Esophagus (tissue), 2 donors: Measurements from ENCODE around the gene DPPA2. TPM values are rescaled to one million over a fixed set of nuclear protein-coding genes. Genes with fewer than 3 reads are reported as not detected.

Source experiments
- H3K27ac ChIP-seq, 2 donors: one replicate each; pipeline ENCODE4 v1.5.1; 2013; ENCODE audit warnings: low read depth in 2 of 2, mild to moderate bottlenecking in 2 of 2, inconsistent platforms in 1 of 2, low read length in 1 of 2, moderate library complexity in 1 of 2
- H3K27me3 ChIP-seq, 2 donors: one replicate each; pipeline ENCODE4 v1.6.1; 2013; ENCODE audit warnings: low read length in 2 of 2, control low read depth in 1 of 2, mild to moderate bottlenecking in 1 of 2; ENCODE audit not compliant: insufficient read depth in 2 of 2, control insufficient read depth in 1 of 2
- H3K36me3 ChIP-seq, 2 donors: one replicate each; pipeline ENCODE4 v1.6.1; 2013; ENCODE audit warnings: low read length in 1 of 2; ENCODE audit not compliant: control insufficient read depth in 2 of 2, insufficient read depth in 2 of 2
- H3K4me1 ChIP-seq, 2 donors: one replicate each; pipeline ENCODE4 v1.6.1; 2013; ENCODE audit warnings: low read length in 1 of 2; ENCODE audit not compliant: control insufficient read depth in 2 of 2, insufficient read depth in 2 of 2
- H3K4me3 ChIP-seq, 2 donors: one replicate each; pipeline ENCODE4 v1.5.1; 2013; ENCODE audit warnings: low read length in 2 of 2, mild to moderate bottlenecking in 2 of 2, low read depth in 1 of 2, moderate library complexity in 1 of 2
- H3K9me3 ChIP-seq, 2 donors: one replicate each; pipeline ENCODE4 v1.6.1; 2013; ENCODE audit warnings: mild to moderate bottlenecking in 2 of 2, low read depth in 1 of 2, low read length in 1 of 2, moderate library complexity in 1 of 2; ENCODE audit not compliant: control insufficient read depth in 2 of 2, insufficient read depth in 1 of 2
- WGBS, 2 donors: extraction: QIAGEN DNeasy Blood & Tissue Kit; methylation state at CpG; one replicate each; pipeline ENCODE4 v1.1.7; 2013; 5-methylcytosine and 5-hydroxymethylcytosine counted together
- polyA plus RNA-seq, 2 donors: library from polyadenylated mRNA; stranded (reverse); fragments of 200-250 nt; gene quantifications; one replicate each; pipeline ENCODE4 v1.2.3, GENCODE V29; 2013
- donor health status: healthy with polysubstance abuse.
- donor health status: Bipolar disorder and iron deficiency.

Gene DPPA2
- polyA plus RNA-seq, 2 donors = not detected

GRCh38 chr3:109330405-109330804, 14.1 kb upstream of the DPPA2 start:
- Histone ChIP-seq H3K27ac (no peak overlapping the region), H3K36me3 (no peaks in the 10 kb centered on the region), H3K27me3 (no peaks in the 10 kb centered on the region), H3K4me1 (no peaks in the 10 kb centered on the region), H3K4me3 (no peak overlapping the region), H3K9me3 (no peaks in the 10 kb centered on the region)
- 81 to 82% methylated on average over 7 of the region's 7 CpGs for WGBS, 2 donors

GRCh38 chr3:109328202-109328601, 11.9 kb upstream of the DPPA2 start:
- WGBS, 2 donors = 84 to 88% methylated on average over 3 of the region's 3 CpGs
- H3K4me3 ChIP-seq = no peak overlapping the region
- H3K9me3 ChIP-seq = no peaks in the 10 kb centered on the region
- no peaks in the 10 kb centered on the region for H3K36me3 ChIP-seq
- H3K27ac ChIP-seq = no peak overlapping the region
- H3K4me1 ChIP-seq = no peaks in the 10 kb centered on the region
- no peaks in the 10 kb centered on the region for H3K27me3 ChIP-seq

GRCh38 chr3:109325657-109326056, 9.3 kb upstream of the DPPA2 start:
- no peaks in the 10 kb centered on the region for H3K36me3 ChIP-seq
- no peaks in the 10 kb centered on the region for H3K4me1 ChIP-seq
- no peak overlapping the region for H3K27ac ChIP-seq
- H3K27me3 ChIP-seq = no peaks in the 10 kb centered on the region
- no peaks in the 10 kb centered on the region for H3K9me3 ChIP-seq
- 54 to 59% methylated on average over 3 of the region's 3 CpGs for WGBS, 2 donors
- H3K4me3 ChIP-seq = no peak overlapping the region

GRCh38 chr3:109325109-109325508, 8.8 kb upstream of the DPPA2 start:
- H3K36me3 ChIP-seq = no peaks in the 10 kb centered on the region
- no peaks in the 10 kb centered on the region for H3K9me3 ChIP-seq
- no peak overlapping the region for H3K4me3 ChIP-seq
- no peaks in the 10 kb centered on the region for H3K27me3 ChIP-seq
- WGBS, 2 donors = 85 to 95% methylated on average over 5 of the region's 5 CpGs
- no peak overlapping the region for H3K27ac ChIP-seq
- H3K4me1 ChIP-seq = no peaks in the 10 kb centered on the region

- Histone ChIP-seq H3K4me3 (no peak overlapping the region), H3K36me3 (no peaks in the 10 kb centered on the region), H3K9me3 (peaks cover 0 to 5% of the 10 kb centered on the region in 2 donors), H3K4me1 (no peaks in the 10 kb centered on the region), H3K27ac (no peak overlapping the region), H3K27me3 (no peaks in the 10 kb centered on the region)
- WGBS, 2 donors = 52 to 75% methylated on average over 1 of the region's 1 CpG
Measured at GRCh38 chr3:109313061-109313460, 3.3 kb downstream of the DPPA2 start.

GRCh38 chr3:109297496-109297895, 18.8 kb downstream of the DPPA2 start:
- Histone ChIP-seq H3K9me3 (no peaks in the 10 kb centered on the region), H3K4me1 (no peaks in the 10 kb centered on the region), H3K36me3 (no peaks in the 10 kb centered on the region), H3K27ac (no peak overlapping the region), H3K27me3 (no peaks in the 10 kb centered on the region), H3K4me3 (no peak overlapping the region)
- 71 to 80% methylated on average over 2 of the region's 2 CpGs for WGBS, 2 donors

GRCh38 chr3:109284071-109284470, 32.2 kb downstream of the DPPA2 start:
- H3K27me3 ChIP-seq = no peaks in the 10 kb centered on the region
- H3K27ac ChIP-seq = no peak overlapping the region
- H3K9me3 ChIP-seq = peaks cover 0 to 2% of the 10 kb centered on the region in 2 donors
- H3K4me1 ChIP-seq = no peaks in the 10 kb centered on the region
- no peaks in the 10 kb centered on the region for H3K36me3 ChIP-seq
- H3K4me3 ChIP-seq = no peak overlapping the region

GRCh38 chr3:109278546-109278945, 37.8 kb downstream of the DPPA2 start:
- H3K27ac ChIP-seq = no peak overlapping the region
- no peaks in the 10 kb centered on the region for H3K27me3 ChIP-seq
- H3K4me1 ChIP-seq = no peaks in the 10 kb centered on the region
- WGBS, 2 donors = 62 to 87% methylated on average over 1 of the region's 1 CpG
- H3K4me3 ChIP-seq = no peak overlapping the region
- no peaks in the 10 kb centered on the region for H3K9me3 ChIP-seq
- no peaks in the 10 kb centered on the region for H3K36me3 ChIP-seq

- Histone ChIP-seq H3K4me3 (no peak overlapping the region), H3K36me3 (no peaks in the 10 kb centered on the region), H3K27me3 (no peaks in the 10 kb centered on the region), H3K9me3 (no peaks in the 10 kb centered on the region), H3K4me1 (no peaks in the 10 kb centered on the region), H3K27ac (no peak overlapping the region)
- WGBS, 2 donors = 29 to 37% methylated on average over 3 of the region's 3 CpGs
Measured at GRCh38 chr3:109278141-109278540, 38.2 kb downstream of the DPPA2 start.

GRCh38 chr3:109275702-109276293, 40.5 kb downstream of the DPPA2 start:
- Histone ChIP-seq H3K27ac (no peak overlapping the region), H3K9me3 (no peaks in the 10 kb centered on the region), H3K4me1 (no peaks in the 10 kb centered on the region), H3K36me3 (no peaks in the 10 kb centered on the region), H3K4me3 (no peak overlapping the region), H3K27me3 (no peaks in the 10 kb centered on the region)
- 27 to 33% methylated on average over 9 of the region's 9 CpGs for WGBS, 2 donors
